Upper lobe of left lung (tissue), 6 donors: Measurements from ENCODE around the gene CST11. TPM values are rescaled to one million over a fixed set of nuclear protein-coding genes. Genes with fewer than 3 reads are reported as not detected.

ENCODE experiments used
- ATAC-seq, 2 donors: fragments of 200-7000 bp; cut with Tn5 transposase; one replicate each; pipeline ENCODE4 v1.9.1; 2022; ENCODE audit warnings: mild to moderate bottlenecking in 2 of 2, moderate library complexity in 2 of 2; ENCODE audit not compliant: low FRiP score in 2 of 2
- DNase-seq, 2 donors: peaks; one replicate each; pipeline ENCODE4 v3.0.0-alpha.2; 2019 to 2020
- H3K27ac ChIP-seq, 4 donors: fragments of 200-600 bp; sonication (generic); one replicate each; pipeline ENCODE4 v1.5.1; 2016 to 2019
- H3K27me3 ChIP-seq, 4 donors: fragments of 200-600 bp; sonication (generic); one replicate each; pipeline ENCODE4 v1.5.1; 2017 to 2019
- H3K36me3 ChIP-seq, 4 donors: fragments of 200-600 bp; sonication (generic); one replicate each; pipeline ENCODE4 v1.5.1; 2016 to 2019
- H3K4me1 ChIP-seq, 4 donors: fragments of 200-600 bp; sonication (generic); one replicate each; pipeline ENCODE4 v1.5.1; 2018 to 2019
- H3K4me3 ChIP-seq, 4 donors: fragments of 200-600 bp; sonication (generic); one replicate each; pipeline ENCODE4 v1.5.1; 2017 to 2019; ENCODE audit warnings: mild to moderate bottlenecking in 2 of 4, moderate library complexity in 1 of 4
- H3K9me3 ChIP-seq, 4 donors: fragments of 200-600 bp; sonication (generic); one replicate each; pipeline ENCODE4 v1.5.1; 2018 to 2019
- CTCF ChIP-seq, 6 experiments: fragments of 450-650 bp in 4 of 6; fragments of 200-600 bp in 2 of 6; sonication (generic) in 2 of 6; IDR thresholded peaks; one replicate each; pipeline ENCODE4 v1.5.1; 2016 to 2019; ENCODE audit warnings: antibody characterized with exemption in 6 of 6
- EP300 ChIP-seq, 4 donors: sonication (generic); formaldehyde crosslinking; IDR thresholded peaks; one replicate each; pipeline ENCODE4 v1.5.1; 2017; ENCODE audit warnings: antibody characterized with exemption in 4 of 4, control low read depth in 2 of 4
- POLR2A ChIP-seq, 4 donors: fragments of 450-650 bp; IDR thresholded peaks; one replicate each; pipeline ENCODE4 v1.5.1; 2016 to 2017; ENCODE audit warnings: antibody characterized with exemption in 4 of 4, mild to moderate bottlenecking in 2 of 4
- POLR2AphosphoS5 ChIP-seq, 2 donors: sonication (generic); formaldehyde crosslinking; IDR thresholded peaks; one replicate each; pipeline ENCODE4 v1.5.1; 2017; ENCODE audit warnings: antibody characterized with exemption in 2 of 2
- WGBS, 2 donors: methylation state at CpG; one replicate each; pipeline ENCODE4 v1.1.5; 2017 to 2018; 5-methylcytosine and 5-hydroxymethylcytosine counted together
- total RNA-seq, 6 donors: library from RNA; depleted of rRNA in 4 of 6; stranded (reverse); fragments of >200 nt in 4 of 6; gene quantifications; one replicate each; pipeline versions ENCODE4 v1.1.0 to v1.2.1, GENCODE V29; 2016 to 2021
- donor health status: DM: no; HTN: no; CAD: no; lungs with moderate emphysema.
- donor health status: DM: no; HTN: yes; CAD: no; lungs with severe emphysema.

The CST11 gene
- total RNA-seq, 6 donors from 2014 or later: not detected

- H3K27ac ChIP-seq: no peak overlapping the region
- peaks cover 0 to 17% (median 8%) of the 10 kb centered on the region in 4 donors for H3K4me1 ChIP-seq
- TF ChIP-seq EP300 (IDR thresholded peaks at IDR 0.05) (no peak), POLR2A (IDR thresholded peaks at IDR 0.05) (no peak), CTCF (IDR thresholded peaks at IDR 0.05) (no peak), POLR2AphosphoS5 (IDR thresholded peaks at IDR 0.05) (no peak)
- ATAC-seq (no peak), DNase-seq (no peak)
- H3K27me3 ChIP-seq: no peaks in the 10 kb centered on the region
- no peaks in the 10 kb centered on the region for H3K36me3 ChIP-seq
- H3K4me3 ChIP-seq: no peak overlapping the region
- WGBS, 2 donors: 83 to 97% methylated on average over 3 of the region's 3 CpGs
- no peaks in the 10 kb centered on the region for H3K9me3 ChIP-seq
Measured at GRCh38 chr20:23413862-23414422, 38.7 kb downstream of the CST11 start.

- DNase-seq: no peak
Measured at GRCh38 chr20:23412026-23412425, 40.6 kb downstream of the CST11 start.

GRCh38 chr20:23410916-23411695 lies 41.6 kb downstream of the CST11 start:
- no peak for ATAC-seq
- Histone ChIP-seq H3K4me1 (peaks cover 0 to 14% (median 7%) of the 10 kb centered on the region in 4 donors), H3K9me3 (no peaks in the 10 kb centered on the region), H3K27me3 (no peaks in the 10 kb centered on the region), H3K27ac (no peak overlapping the region), H3K36me3 (no peaks in the 10 kb centered on the region), H3K4me3 (no peak overlapping the region)
- whole genome bisulfite sequencing, 2 donors: 87 to 88% methylated on average over 3 of the region's 3 CpGs
- no peak for TF ChIP-seq CTCF (IDR thresholded peaks at IDR 0.05)
- no peak for TF ChIP-seq POLR2A (IDR thresholded peaks at IDR 0.05)
- TF ChIP-seq POLR2AphosphoS5 (IDR thresholded peaks at IDR 0.05): no peak
- no peak for TF ChIP-seq EP300 (IDR thresholded peaks at IDR 0.05)
- DNase-seq: no peak

More at GRCh38 chr20:23412026-23412425, 40.6 kb downstream of the CST11 start:
- H3K4me1 ChIP-seq: peaks cover 0 to 16% (median 7%) of the 10 kb centered on the region in 4 donors
- H3K36me3 ChIP-seq: no peaks in the 10 kb centered on the region
- no peak overlapping the region for H3K4me3 ChIP-seq
- no peaks in the 10 kb centered on the region for H3K9me3 ChIP-seq
- 44 to 57% methylated on average over 1 of the region's 1 CpG for whole genome bisulfite sequencing, 2 donors
- ATAC-seq: no peak
- no peaks in the 10 kb centered on the region for H3K27me3 ChIP-seq
- TF ChIP-seq CTCF (IDR thresholded peaks at IDR 0.05) (no peak), POLR2AphosphoS5 (IDR thresholded peaks at IDR 0.05) (no peak), POLR2A (IDR thresholded peaks at IDR 0.05) (no peak), EP300 (IDR thresholded peaks at IDR 0.05) (no peak)
- H3K27ac ChIP-seq: no peak overlapping the region

GRCh38 chr20:23409800-23410199 lies 42.9 kb downstream of the CST11 start:
- Histone ChIP-seq H3K4me1 (peaks cover 0 to 7% (median 6%) of the 10 kb centered on the region in 4 donors), H3K9me3 (no peaks in the 10 kb centered on the region), H3K4me3 (no peak overlapping the region), H3K27me3 (no peaks in the 10 kb centered on the region), H3K36me3 (no peaks in the 10 kb centered on the region), H3K27ac (no peak overlapping the region)
- no peak for ATAC-seq
- DNase-seq: no peak
- no peak for TF ChIP-seq POLR2AphosphoS5 (IDR thresholded peaks at IDR 0.05)
- TF ChIP-seq CTCF (IDR thresholded peaks at IDR 0.05): no peak
- TF ChIP-seq POLR2A (IDR thresholded peaks at IDR 0.05): no peak
- no peak for TF ChIP-seq EP300 (IDR thresholded peaks at IDR 0.05)
- WGBS, 2 donors: 84 to 92% methylated on average over 3 of the region's 3 CpGs
